NT2/D1 (cell line): ENCODE measurements around the gene TFDP1.

Source experiments
- SUZ12 ChIP-seq: IDR thresholded peaks from 2 replicates; pipeline ENCODE4 v1.6.1; 2011; ENCODE audit not compliant: insufficient read length, insufficient read depth; ENCODE audit errors: extremely low read depth
- YY1 ChIP-seq: IDR thresholded peaks from 2 replicates; pipeline ENCODE4 v1.6.1; 2011; ENCODE audit not compliant: insufficient read length, insufficient read depth
- ZNF274 ChIP-seq: IDR thresholded peaks from 2 replicates; pipeline ENCODE4 v1.6.1; 2011; ENCODE audit warnings: mild to moderate bottlenecking, low read depth, low read length

DNA sequence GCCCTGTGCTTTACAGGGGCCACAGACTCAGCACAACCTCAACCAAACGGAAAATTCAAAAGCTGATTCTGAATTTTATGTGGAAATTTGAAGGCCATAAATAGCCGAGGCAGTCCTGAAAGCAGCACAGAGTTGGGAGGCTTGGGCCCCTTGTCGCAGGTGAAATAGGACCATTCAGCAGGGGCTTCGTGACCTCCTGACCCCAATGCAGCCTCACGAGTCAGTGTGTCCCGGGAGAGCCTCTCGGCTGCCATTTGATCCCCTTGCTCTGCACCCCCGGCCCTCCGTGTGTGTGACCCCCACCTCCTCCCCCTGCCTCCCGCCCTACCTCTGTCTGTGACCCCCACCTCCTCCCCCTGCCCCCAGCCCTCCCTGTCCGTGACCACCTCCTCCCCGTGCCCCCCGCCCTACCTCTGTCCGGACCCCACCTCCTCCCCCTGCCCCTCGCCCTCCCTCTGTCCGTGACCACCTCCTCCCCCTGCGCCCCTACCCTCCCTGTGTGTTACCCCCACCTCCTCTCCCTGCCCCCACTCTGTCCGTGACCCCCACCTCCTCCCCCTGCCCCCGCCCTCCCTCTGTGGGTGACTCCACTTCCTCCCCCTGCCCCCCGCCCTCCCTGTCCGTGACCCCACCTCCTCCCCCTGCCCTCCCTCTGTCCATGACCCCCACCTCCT is 41.7 kb upstream of the TFDP1 start:
- TF ChIP-seq ZNF274, result no peak
- no peak for TF ChIP-seq YY1
- no peak for TF ChIP-seq SUZ12
